K562 (cell line): ENCODE data around the gene KANK2. TPM values are rescaled to one million over a fixed set of nuclear protein-coding genes. Genes with fewer than 3 reads are reported as not detected.

Experiments
- BRD9 ChIP-seq: fragments of 450-650 bp; IDR thresholded peaks from 2 replicates; pipeline ENCODE4 v1.6.1; 2018; ENCODE audit warnings: low read depth; ENCODE audit not compliant: partially characterized antibody
- MED1 ChIP-seq: sonication (generic); formaldehyde crosslinking; IDR thresholded peaks from 2 replicates; pipeline ENCODE4 v1.8.1; 2023; ENCODE audit warnings: missing genetic modification reagents, borderline replicate concordance
- PCBP1 ChIP-seq: fragments of 200-400 bp; formaldehyde crosslinking; IDR thresholded peaks from 2 replicates; pipeline ENCODE4 v1.6.1; 2018; ENCODE audit warnings: mild to moderate bottlenecking, low read depth, low read length; ENCODE audit not compliant: poor library complexity, severe bottlenecking
- YBX1 ChIP-seq: fragments of 450-650 bp; IDR thresholded peaks from 2 replicates; pipeline ENCODE4 v1.7.1; 2016; ENCODE audit warnings: mild to moderate bottlenecking
- YY1 ChIP-seq, 3 experiments: IDR thresholded peaks; 2 replicates each; pipeline ENCODE4 v1.6.1; 2011; ENCODE audit warnings: low read length in 2 of 3, mild to moderate bottlenecking in 2 of 3, moderate library complexity in 2 of 3, borderline replicate concordance in 1 of 3, control low read depth in 1 of 3, low read depth in 1 of 3; ENCODE audit not compliant: insufficient read depth in 3 of 3, insufficient replicate concordance in 2 of 3, control insufficient read depth in 1 of 3, insufficient read length in 1 of 3; ENCODE audit errors: extremely low read depth in 1 of 3
- ZBTB8A ChIP-seq: fragments of 450-650 bp; IDR thresholded peaks from 2 replicates; pipeline ENCODE4 v1.6.1; 2018; ENCODE audit warnings: mild to moderate bottlenecking, moderate library complexity; ENCODE audit not compliant: partially characterized antibody
- ZNF551 ChIP-seq: fragments of 250-450 bp; sonication (Bioruptor Pico); IDR thresholded peaks from 2 replicates; pipeline ENCODE4 v1.5.0; 2021; ENCODE audit warnings: mild to moderate bottlenecking, moderate library complexity
- polyA plus RNA-seq, 8 experiments: library from polyadenylated mRNA; depleted of rRNA in 4 of 8; stranded (reverse) in 5 of 8; unstranded in 3 of 8; fragments of >200 nt; fragmentation: Nextera tagmentation in 2 of 8; fragmentation: Illumina TruSeq in 1 of 8; extraction: Ambion mirVana in 2 of 8; extraction: Trizol in 1 of 8; gene quantifications; 2 replicates each; pipeline versions ENCODE4 v1.2.1 to v1.2.3, GENCODE V29; 2011 to 2014; ENCODE audit warnings: inconsistent platforms in 1 of 8, missing spikeins in 1 of 8
- total RNA-seq, 7 experiments: library from RNA; depleted of rRNA in 6 of 7; stranded (reverse); fragments of >200 nt in 6 of 7; fragmentation: Illumina TruSeq in 2 of 7; extraction: Trizol in 2 of 7; gene quantifications; 2 replicates each; pipeline versions ENCODE4 v1.2.1 to v1.2.3, GENCODE V29; 2011 to 2021; ENCODE audit warnings: low replicate concordance in 1 of 7
- TF ChIP-seq, protein P1 (sequence below): fragments of 450-650 bp; IDR thresholded peaks from 2 replicates; pipeline ENCODE4 v1.6.1; 2016; ENCODE audit warnings: low read depth
- TF ChIP-seq, protein P2 (sequence below): sonication (generic); formaldehyde crosslinking; IDR thresholded peaks from 2 replicates; pipeline ENCODE4 v1.8.1; 2023; ENCODE audit warnings: mild to moderate bottlenecking, missing genetic modification reagents, moderate library complexity
- TF ChIP-seq, protein P3 (sequence below): fragments of 250-450 bp; sonication (Bioruptor Pico); IDR thresholded peaks from 2 replicates; pipeline ENCODE4 v1.4.0; 2020; ENCODE audit warnings: borderline replicate concordance
- TF ChIP-seq, protein P4 (sequence below): sonication (generic); formaldehyde crosslinking; IDR thresholded peaks from 2 replicates; pipeline ENCODE4 v1.8.1; 2023; ENCODE audit warnings: mild to moderate bottlenecking, missing genetic modification reagents

KANK2 gene
- total and polyA plus RNA-seq, 9 of the 15 experiments (the other 6 are each of a cell fraction or from before 2014, with no cell fraction given), result 4.4 to 47.8 (median 21.3) TPM

DNA sequence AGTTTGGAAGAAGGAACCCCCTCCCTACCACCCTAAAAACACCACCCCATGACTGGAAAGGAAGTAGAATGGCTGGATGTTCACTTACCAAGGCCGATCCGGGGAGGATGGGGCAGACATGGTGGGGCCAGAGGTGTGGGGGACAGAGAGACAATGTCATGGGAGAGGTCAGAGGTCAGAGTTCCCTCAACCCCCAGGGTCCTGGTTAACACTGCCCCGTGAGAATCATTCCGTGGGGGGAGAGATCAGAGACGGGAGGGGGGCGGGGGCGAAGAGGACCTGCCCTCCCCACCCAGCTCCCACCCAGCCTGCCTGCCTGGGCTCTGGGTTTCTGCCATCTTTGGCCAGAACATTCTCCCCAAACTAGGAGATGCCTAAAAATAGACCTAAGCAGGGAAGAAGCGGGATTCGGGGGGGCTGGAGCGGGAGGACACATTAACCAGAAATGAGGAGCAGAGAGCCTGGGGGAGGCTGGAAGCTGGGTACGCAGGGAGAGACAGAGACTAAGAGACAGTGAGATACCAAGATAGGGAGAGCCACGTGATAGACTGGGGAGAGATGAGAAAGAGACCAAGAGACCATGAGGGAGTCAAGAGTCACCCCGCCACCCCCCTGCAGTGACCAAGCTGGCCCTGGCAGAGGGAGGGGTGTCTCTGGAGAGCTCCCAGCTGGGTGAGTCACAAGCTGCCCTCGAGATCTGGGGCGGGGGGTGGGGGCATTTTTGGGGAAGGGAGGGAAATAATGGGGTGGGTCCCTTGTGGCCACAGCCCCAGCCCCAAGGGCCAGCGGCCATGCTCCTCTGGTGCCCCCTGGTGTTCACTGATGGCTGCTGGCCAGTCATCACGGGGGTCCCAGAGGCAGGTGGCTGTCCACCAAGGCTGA lies 6.1 kb upstream of the KANK2 start (continued):
- TF ChIP-seq, protein P1, sequence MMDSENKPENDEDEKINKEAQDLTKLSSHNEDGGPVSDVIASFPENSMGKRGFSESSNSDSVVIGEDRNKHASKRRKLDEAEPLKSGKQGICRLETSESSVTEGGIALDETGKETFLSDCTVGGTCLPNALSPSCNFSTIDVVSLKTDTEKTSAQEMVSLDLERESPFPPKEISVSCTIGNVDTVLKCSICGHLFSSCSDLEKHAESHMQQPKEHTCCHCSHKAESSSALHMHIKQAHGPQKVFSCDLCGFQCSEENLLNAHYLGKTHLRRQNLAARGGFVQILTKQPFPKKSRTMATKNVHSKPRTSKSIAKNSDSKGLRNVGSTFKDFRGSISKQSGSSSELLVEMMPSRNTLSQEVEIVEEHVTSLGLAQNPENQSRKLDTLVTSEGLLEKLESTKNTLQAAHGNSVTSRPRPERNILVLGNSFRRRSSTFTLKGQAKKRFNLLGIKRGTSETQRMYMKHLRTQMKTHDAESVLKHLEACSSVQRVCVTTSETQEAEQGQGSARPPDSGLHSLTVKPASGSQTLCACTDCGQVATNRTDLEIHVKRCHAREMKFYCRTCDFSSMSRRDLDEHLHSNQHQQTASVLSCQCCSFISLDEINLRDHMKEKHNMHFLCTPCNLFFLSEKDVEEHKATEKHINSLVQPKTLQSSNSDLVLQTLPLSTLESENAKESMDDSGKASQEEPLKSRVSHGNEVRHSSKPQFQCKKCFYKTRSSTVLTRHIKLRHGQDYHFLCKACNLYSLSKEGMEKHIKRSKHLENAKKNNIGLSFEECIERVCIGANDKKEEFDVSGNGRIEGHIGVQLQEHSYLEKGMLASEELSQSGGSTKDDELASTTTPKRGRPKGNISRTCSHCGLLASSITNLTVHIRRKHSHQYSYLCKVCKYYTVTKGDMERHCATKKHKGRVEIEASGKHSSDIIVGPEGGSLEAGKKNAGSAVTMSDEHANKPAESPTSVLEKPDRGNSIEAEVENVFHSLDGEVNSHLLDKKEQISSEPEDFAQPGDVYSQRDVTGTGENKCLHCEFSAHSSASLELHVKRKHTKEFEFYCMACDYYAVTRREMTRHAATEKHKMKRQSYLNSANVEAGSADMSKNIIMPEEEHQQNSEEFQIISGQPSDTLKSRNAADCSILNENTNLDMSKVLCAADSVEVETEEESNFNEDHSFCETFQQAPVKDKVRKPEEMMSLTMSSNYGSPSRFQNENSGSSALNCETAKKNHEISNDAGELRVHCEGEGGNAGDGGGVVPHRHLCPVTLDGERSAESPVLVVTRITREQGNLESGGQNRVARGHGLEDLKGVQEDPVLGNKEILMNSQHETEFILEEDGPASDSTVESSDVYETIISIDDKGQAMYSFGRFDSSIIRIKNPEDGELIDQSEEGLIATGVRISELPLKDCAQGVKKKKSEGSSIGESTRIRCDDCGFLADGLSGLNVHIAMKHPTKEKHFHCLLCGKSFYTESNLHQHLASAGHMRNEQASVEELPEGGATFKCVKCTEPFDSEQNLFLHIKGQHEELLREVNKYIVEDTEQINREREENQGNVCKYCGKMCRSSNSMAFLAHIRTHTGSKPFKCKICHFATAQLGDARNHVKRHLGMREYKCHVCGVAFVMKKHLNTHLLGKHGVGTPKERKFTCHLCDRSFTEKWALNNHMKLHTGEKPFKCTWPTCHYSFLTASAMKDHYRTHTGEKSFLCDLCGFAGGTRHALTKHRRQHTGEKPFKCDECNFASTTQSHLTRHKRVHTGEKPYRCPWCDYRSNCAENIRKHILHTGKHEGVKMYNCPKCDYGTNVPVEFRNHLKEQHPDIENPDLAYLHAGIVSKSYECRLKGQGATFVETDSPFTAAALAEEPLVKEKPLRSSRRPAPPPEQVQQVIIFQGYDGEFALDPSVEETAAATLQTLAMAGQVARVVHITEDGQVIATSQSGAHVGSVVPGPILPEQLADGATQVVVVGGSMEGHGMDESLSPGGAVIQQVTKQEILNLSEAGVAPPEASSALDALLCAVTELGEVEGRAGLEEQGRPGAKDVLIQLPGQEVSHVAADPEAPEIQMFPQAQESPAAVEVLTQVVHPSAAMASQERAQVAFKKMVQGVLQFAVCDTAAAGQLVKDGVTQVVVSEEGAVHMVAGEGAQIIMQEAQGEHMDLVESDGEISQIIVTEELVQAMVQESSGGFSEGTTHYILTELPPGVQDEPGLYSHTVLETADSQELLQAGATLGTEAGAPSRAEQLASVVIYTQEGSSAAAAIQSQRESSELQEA, result no peak
- TF ChIP-seq, protein P2, sequence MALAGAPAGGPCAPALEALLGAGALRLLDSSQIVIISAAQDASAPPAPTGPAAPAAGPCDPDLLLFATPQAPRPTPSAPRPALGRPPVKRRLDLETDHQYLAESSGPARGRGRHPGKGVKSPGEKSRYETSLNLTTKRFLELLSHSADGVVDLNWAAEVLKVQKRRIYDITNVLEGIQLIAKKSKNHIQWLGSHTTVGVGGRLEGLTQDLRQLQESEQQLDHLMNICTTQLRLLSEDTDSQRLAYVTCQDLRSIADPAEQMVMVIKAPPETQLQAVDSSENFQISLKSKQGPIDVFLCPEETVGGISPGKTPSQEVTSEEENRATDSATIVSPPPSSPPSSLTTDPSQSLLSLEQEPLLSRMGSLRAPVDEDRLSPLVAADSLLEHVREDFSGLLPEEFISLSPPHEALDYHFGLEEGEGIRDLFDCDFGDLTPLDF (CRISPR knock-in tag), result no peak
- TF ChIP-seq PCBP1, result peak; percentile 82
- TF ChIP-seq ZBTB8A, result no peak
- TF ChIP-seq BRD9, result no peak
- TF ChIP-seq, protein P3, sequence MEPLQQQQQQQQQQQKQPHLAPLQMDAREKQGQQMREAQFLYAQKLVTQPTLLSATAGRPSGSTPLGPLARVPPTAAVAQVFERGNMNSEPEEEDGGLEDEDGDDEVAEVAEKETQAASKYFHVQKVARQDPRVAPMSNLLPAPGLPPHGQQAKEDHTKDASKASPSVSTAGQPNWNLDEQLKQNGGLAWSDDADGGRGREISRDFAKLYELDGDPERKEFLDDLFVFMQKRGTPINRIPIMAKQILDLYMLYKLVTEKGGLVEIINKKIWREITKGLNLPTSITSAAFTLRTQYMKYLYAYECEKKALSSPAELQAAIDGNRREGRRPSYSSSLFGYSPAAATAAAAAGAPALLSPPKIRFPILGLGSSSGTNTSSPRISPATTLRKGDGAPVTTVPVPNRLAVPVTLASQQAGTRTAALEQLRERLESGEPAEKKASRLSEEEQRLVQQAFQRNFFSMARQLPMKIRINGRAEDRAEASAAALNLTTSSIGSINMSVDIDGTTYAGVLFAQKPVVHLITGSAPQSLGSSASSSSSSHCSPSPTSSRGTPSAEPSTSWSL (CRISPR knock-in tag), result no peak
- no peak for TF ChIP-seq YBX1
- TF ChIP-seq, protein P4, sequence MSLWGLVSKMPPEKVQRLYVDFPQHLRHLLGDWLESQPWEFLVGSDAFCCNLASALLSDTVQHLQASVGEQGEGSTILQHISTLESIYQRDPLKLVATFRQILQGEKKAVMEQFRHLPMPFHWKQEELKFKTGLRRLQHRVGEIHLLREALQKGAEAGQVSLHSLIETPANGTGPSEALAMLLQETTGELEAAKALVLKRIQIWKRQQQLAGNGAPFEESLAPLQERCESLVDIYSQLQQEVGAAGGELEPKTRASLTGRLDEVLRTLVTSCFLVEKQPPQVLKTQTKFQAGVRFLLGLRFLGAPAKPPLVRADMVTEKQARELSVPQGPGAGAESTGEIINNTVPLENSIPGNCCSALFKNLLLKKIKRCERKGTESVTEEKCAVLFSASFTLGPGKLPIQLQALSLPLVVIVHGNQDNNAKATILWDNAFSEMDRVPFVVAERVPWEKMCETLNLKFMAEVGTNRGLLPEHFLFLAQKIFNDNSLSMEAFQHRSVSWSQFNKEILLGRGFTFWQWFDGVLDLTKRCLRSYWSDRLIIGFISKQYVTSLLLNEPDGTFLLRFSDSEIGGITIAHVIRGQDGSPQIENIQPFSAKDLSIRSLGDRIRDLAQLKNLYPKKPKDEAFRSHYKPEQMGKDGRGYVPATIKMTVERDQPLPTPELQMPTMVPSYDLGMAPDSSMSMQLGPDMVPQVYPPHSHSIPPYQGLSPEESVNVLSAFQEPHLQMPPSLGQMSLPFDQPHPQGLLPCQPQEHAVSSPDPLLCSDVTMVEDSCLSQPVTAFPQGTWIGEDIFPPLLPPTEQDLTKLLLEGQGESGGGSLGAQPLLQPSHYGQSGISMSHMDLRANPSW (CRISPR knock-in tag), result no peak
- no peak for TF ChIP-seq ZNF551 (CRISPR knock-in tag)
- TF ChIP-seq YY1 (IDR thresholded peaks at IDR 0.05; ENCODE audit: borderline replicate concordance in 1 of 3, control insufficient read depth in 1 of 3, extremely low read depth in 1 of 3, insufficient read depth in 3 of 3, insufficient read length in 1 of 3, insufficient replicate concordance in 2 of 3, low read depth in 1 of 3, low read length in 2 of 3), result peak in 1 of 3 experiments; percentile 42
- TF ChIP-seq MED1 (CRISPR knock-in tag), result no peak
